ENCODE measurements around the gene NR2F1-AS1. TPM values are rescaled to one million over a fixed set of nuclear protein-coding genes. Genes with fewer than 3 reads are reported as not detected.
A peak's percentile ranks its signal among the peaks of the same experiment; 100 is the strongest.

Gene NR2F1-AS1
- polyA plus RNA-seq, 6 donors from 2014 or later, result not detected

- no peak for ATAC-seq (ENCODE audit: low read depth in 2 of 2)
Measured at GRCh38 chr5:93600409-93601070, 19.5 kb upstream of the NR2F1-AS1 start.

GRCh38 chr5:93599399-93600120, 18.5 kb upstream of the NR2F1-AS1 start:
- Mint-ChIP-seq H3K36me3 (peaks cover 0 to 7% of the 10 kb centered on the region in 2 donors), H3K9me3 (peaks cover 0 to 39% (median 23%) of the 10 kb centered on the region in 7 donors), H3K27ac (no peak overlapping the region), H3K27me3 (peaks cover 36 to 52% (median 38%) of the 10 kb centered on the region in 3 donors), H3K4me1 (peaks cover 1 to 11% (median 10%) of the 10 kb centered on the region in 3 donors), H3K4me3 (no peak overlapping the region)
- DNase-seq (no peak), ATAC-seq (ENCODE audit: low read depth in 2 of 2) (no peak)

More at GRCh38 chr5:93600409-93601070, 19.5 kb upstream of the NR2F1-AS1 start:
- peaks cover 0 to 12% of the 10 kb centered on the region in 2 donors for H3K36me3 Mint-ChIP-seq
- H3K27ac Mint-ChIP-seq, result no peak overlapping the region
- no peak for DNase-seq
- no peak overlapping the region for H3K4me3 Mint-ChIP-seq
- peaks cover 5 to 10% (median 9%) of the 10 kb centered on the region in 3 donors for H3K4me1 Mint-ChIP-seq
- H3K27me3 Mint-ChIP-seq, result peaks cover 36 to 55% (median 38%) of the 10 kb centered on the region in 3 donors
- peaks cover 0 to 39% (median 16%) of the 10 kb centered on the region in 7 donors for H3K9me3 Mint-ChIP-seq

GRCh38 chr5:93599001-93599379, 18.0 kb upstream of the NR2F1-AS1 start:
- Mint-ChIP-seq H3K4me3 (no peak overlapping the region), H3K27ac (no peak overlapping the region), H3K9me3 (peaks cover 0 to 45% (median 26%) of the 10 kb centered on the region in 7 donors), H3K36me3 (peaks cover 0 to 7% of the 10 kb centered on the region in 2 donors), H3K4me1 (peaks cover 0 to 11% (median 10%) of the 10 kb centered on the region in 3 donors), H3K27me3 (peaks cover 38 to 56% (median 38%) of the 10 kb centered on the region in 3 donors)
- DNase-seq, result no peak
- ATAC-seq (ENCODE audit: low read depth in 2 of 2), result no peak

- H3K36me3 Mint-ChIP-seq, result peaks cover 0 to 7% of the 10 kb centered on the region in 2 donors
- H3K27me3 Mint-ChIP-seq, result peaks cover 38 to 58% (median 38%) of the 10 kb centered on the region in 3 donors
- ATAC-seq (ENCODE audit: low read depth in 2 of 2), result no peak
- H3K9me3 Mint-ChIP-seq, result peaks cover 0 to 44% (median 23%) of the 10 kb centered on the region in 7 donors
- H3K4me1 Mint-ChIP-seq, result peaks cover 0 to 10% (median 10%) of the 10 kb centered on the region in 3 donors
- no peak overlapping the region for H3K4me3 Mint-ChIP-seq
- DNase-seq, result no peak
- H3K27ac Mint-ChIP-seq, result peak overlapping the region in 1 of 6 donors; percentile 24
Measured at GRCh38 chr5:93598091-93599000, 17.3 kb upstream of the NR2F1-AS1 start.

GRCh38 chr5:93596676-93597490, 15.9 kb upstream of the NR2F1-AS1 start:
- peaks cover 51 to 56% (median 52%) of the 10 kb centered on the region in 3 donors for H3K27me3 Mint-ChIP-seq
- peak overlapping the region in 2 of 6 donors; percentile 7 to 64 for H3K27ac Mint-ChIP-seq
- peaks cover 0 to 10% (median 10%) of the 10 kb centered on the region in 3 donors for H3K4me1 Mint-ChIP-seq
- ATAC-seq (ENCODE audit: low read depth in 2 of 2), result no peak
- H3K36me3 Mint-ChIP-seq, result peaks cover 0 to 6% of the 10 kb centered on the region in 2 donors
- DNase-seq, result no peak
- peaks cover 0 to 32% (median 21%) of the 10 kb centered on the region in 7 donors for H3K9me3 Mint-ChIP-seq
- H3K4me3 Mint-ChIP-seq, result peak overlapping the region in 3 of 8 donors; percentile 8 to 67 (median 48)

GRCh38 chr5:93596310-93596675, 15.3 kb upstream of the NR2F1-AS1 start:
- Mint-ChIP-seq H3K9me3 (peaks cover 0 to 31% (median 17%) of the 10 kb centered on the region in 7 donors), H3K4me1 (peaks cover 0 to 10% (median 10%) of the 10 kb centered on the region in 3 donors), H3K4me3 (peak overlapping the region in 4 of 8 donors; percentile 24 to 67 (median 57)), H3K27ac (peak overlapping the region in 2 of 6 donors; percentile 59 to 95), H3K36me3 (no peaks in the 10 kb centered on the region), H3K27me3 (peaks cover 55 to 57% (median 57%) of the 10 kb centered on the region in 3 donors)
- no peak for DNase-seq
- no peak for ATAC-seq (ENCODE audit: low read depth in 2 of 2)

GRCh38 chr5:93595420-93596147, 14.6 kb upstream of the NR2F1-AS1 start:
- ATAC-seq (ENCODE audit: low read depth in 2 of 2) (no peak), DNase-seq (no peak)
- Mint-ChIP-seq H3K9me3 (peaks cover 0 to 31% (median 17%) of the 10 kb centered on the region in 7 donors), H3K36me3 (no peaks in the 10 kb centered on the region), H3K4me3 (peak overlapping the region in 6 of 8 donors; percentile 20 to 73 (median 54)), H3K27me3 (peaks cover 60 to 62% (median 61%) of the 10 kb centered on the region in 3 donors), H3K27ac (peak overlapping the region in 4 of 6 donors; percentile 78 to 95 (median 88)), H3K4me1 (peaks cover 0 to 10% (median 10%) of the 10 kb centered on the region in 3 donors)

GRCh38 chr5:93594591-93595419, 13.8 kb upstream of the NR2F1-AS1 start:
- Mint-ChIP-seq H3K4me3 (peak overlapping the region in 5 of 8 donors; percentile 20 to 73 (median 59)), H3K4me1 (peaks cover 0 to 10% (median 10%) of the 10 kb centered on the region in 3 donors), H3K9me3 (peaks cover 0 to 36% (median 17%) of the 10 kb centered on the region in 7 donors), H3K27me3 (peaks cover 65 to 70% (median 68%) of the 10 kb centered on the region in 3 donors), H3K36me3 (no peaks in the 10 kb centered on the region), H3K27ac (peak overlapping the region in 3 of 6 donors; percentile 86 to 95 (median 89))
- DNase-seq, result no peak
- ATAC-seq (ENCODE audit: low read depth in 2 of 2), result no peak

- DNase-seq, result no peak
- H3K36me3 Mint-ChIP-seq, result peaks cover 0 to 4% of the 10 kb centered on the region in 2 donors
- peaks cover 3 to 45% (median 22%) of the 10 kb centered on the region in 7 donors for H3K9me3 Mint-ChIP-seq
- peak overlapping the region in 1 of 6 donors; percentile 90 for H3K27ac Mint-ChIP-seq
- H3K27me3 Mint-ChIP-seq, result peaks cover 77 to 82% (median 80%) of the 10 kb centered on the region in 3 donors
- peak overlapping the region in 2 of 8 donors; percentile 1 for H3K4me3 Mint-ChIP-seq
- H3K4me1 Mint-ChIP-seq, result peaks cover 3 to 15% (median 11%) of the 10 kb centered on the region in 3 donors
- ATAC-seq (ENCODE audit: low read depth in 2 of 2), result no peak
Measured at GRCh38 chr5:93593476-93594131, 12.6 kb upstream of the NR2F1-AS1 start.

GRCh38 chr5:93592883-93593282, 11.9 kb upstream of the NR2F1-AS1 start:
- peaks cover 0 to 8% of the 10 kb centered on the region in 2 donors for H3K36me3 Mint-ChIP-seq
- H3K9me3 Mint-ChIP-seq, result peaks cover 5 to 49% (median 22%) of the 10 kb centered on the region in 7 donors
- no peak for ATAC-seq (ENCODE audit: low read depth in 2 of 2)
- H3K4me1 Mint-ChIP-seq, result peaks cover 7 to 18% (median 12%) of the 10 kb centered on the region in 3 donors
- H3K27me3 Mint-ChIP-seq, result peaks cover 83 to 87% (median 84%) of the 10 kb centered on the region in 3 donors
- no peak for DNase-seq
- peak overlapping the region in 3 of 8 donors; percentile 23 to 34 (median 32) for H3K4me3 Mint-ChIP-seq
- H3K27ac Mint-ChIP-seq, result peak overlapping the region in 1 of 6 donors; percentile 76

Data from naive B cell (primary cell).